K562 (cell line): ENCODE results near the gene CCDC7.

ENCODE experiments used
- HDAC1 ChIP-seq, 2 experiments: fragments of 450-650 bp; IDR thresholded peaks; 2 replicates each; pipeline ENCODE4 v1.6.1; 2016 to 2017; ENCODE audit warnings: inconsistent platforms in 1 of 2, mild to moderate bottlenecking in 1 of 2, moderate library complexity in 1 of 2
- SMARCC2 ChIP-seq: fragments of 450-650 bp; IDR thresholded peaks from 2 replicates; pipeline ENCODE4 v1.6.1; 2017; ENCODE audit warnings: antibody characterized with exemption, moderate library complexity, mild to moderate bottlenecking, low read depth

DNA sequence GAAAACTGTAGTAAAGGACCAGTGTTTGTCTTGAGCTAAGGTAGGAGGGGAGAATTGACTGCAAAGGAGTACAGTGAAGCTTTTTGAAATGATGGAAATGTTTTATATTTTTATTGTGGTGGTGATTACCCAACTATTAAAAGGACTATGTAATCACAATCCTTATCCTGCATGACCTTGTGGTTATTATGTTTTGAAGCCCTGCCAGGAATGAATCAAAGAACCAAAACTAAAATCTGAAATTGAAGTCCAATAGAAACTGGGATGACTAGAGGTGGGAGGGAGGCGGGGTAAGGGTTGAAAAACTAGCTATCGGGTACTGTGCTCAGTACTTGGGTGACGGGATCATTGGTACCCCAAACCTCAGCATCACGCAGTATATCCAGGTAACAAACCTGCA is 8.2 kb downstream of the CCDC7 start:
- no peak for TF ChIP-seq HDAC1 (IDR thresholded peaks at IDR 0.05)
- no peak for TF ChIP-seq SMARCC2
